HepG2 (cell line): Measurements from ENCODE around the gene TSHZ2. TPM values are rescaled to one million over a fixed set of nuclear protein-coding genes. Genes with fewer than 3 reads are reported as not detected.

Experiments used
- ATF7 ChIP-seq, 2 experiments: fragments of 450-650 bp in 1 of 2; sonication (generic) in 1 of 2; formaldehyde crosslinking in 1 of 2; IDR thresholded peaks; 2 replicates each; pipeline versions ENCODE4 v1.4.0 to v1.6.1; 2016 to 2020; ENCODE audit warnings: antibody characterized with exemption in 1 of 2, mild to moderate bottlenecking in 1 of 2, missing genetic modification reagents in 1 of 2
- HMG20B ChIP-seq: conservative IDR thresholded peaks from 2 replicates; pipeline ENCODE4 v1.6.1; 2016; ENCODE audit warnings: missing genetic modification reagents, missing compliant biosample characterization
- TBL1XR1 ChIP-seq: fragments of 150-350 bp; IDR thresholded peaks from 2 replicates; pipeline ENCODE4 v1.6.1; 2014; ENCODE audit warnings: borderline replicate concordance, low read length; ENCODE audit not compliant: partially characterized antibody
- ZNF224 ChIP-seq: sonication (generic); formaldehyde crosslinking; IDR thresholded peaks from 2 replicates; pipeline ENCODE4 v1.5.0; 2020; ENCODE audit warnings: mild to moderate bottlenecking, missing genetic modification reagents
- ZNF7 ChIP-seq: IDR thresholded peaks from 2 replicates; pipeline ENCODE4 v1.6.1; 2016; ENCODE audit warnings: missing biosample characterization, missing genetic modification reagents
- ZNF780A ChIP-seq: sonication (generic); formaldehyde crosslinking; IDR thresholded peaks from 2 replicates; pipeline ENCODE4 v1.8.0; 2022; ENCODE audit warnings: mild to moderate bottlenecking, missing genetic modification reagents, moderate library complexity
- polyA plus RNA-seq, 8 experiments: library from polyadenylated mRNA; depleted of rRNA in 3 of 8; stranded (reverse) in 7 of 8; unstranded in 1 of 8; fragments of >200 nt; fragmentation: Illumina TruSeq in 4 of 8; extraction: Trizol in 4 of 8; gene quantifications; 2 replicates each; pipeline versions ENCODE4 v1.2.1 to v1.2.3, GENCODE V29; 2011 to 2016; ENCODE audit warnings: low read depth in 4 of 8, missing spikeins in 1 of 8, mixed read lengths in 1 of 8; ENCODE audit not compliant: insufficient read depth in 1 of 8
- total RNA-seq, 5 experiments: library from RNA; depleted of rRNA; stranded (reverse); fragments of >200 nt; fragmentation: Illumina TruSeq; extraction: Trizol; gene quantifications; 2 replicates each; pipeline ENCODE4 v1.2.3, GENCODE V29; 2016; ENCODE audit warnings: low read depth in 1 of 5
- TF ChIP-seq, protein P1 (sequence below): sonication (generic); formaldehyde crosslinking; IDR thresholded peaks from 2 replicates; pipeline ENCODE4 v1.5.1; 2020; ENCODE audit warnings: mild to moderate bottlenecking, missing genetic modification reagents, borderline replicate concordance
- TF ChIP-seq, protein P2 (sequence below): sonication (generic); formaldehyde crosslinking; IDR thresholded peaks from 2 replicates; pipeline ENCODE4 v1.8.1; 2023; ENCODE audit warnings: mild to moderate bottlenecking, moderate library complexity, missing genetic modification reagents
- TF ChIP-seq, protein P3 (sequence below): sonication (generic); formaldehyde crosslinking; IDR thresholded peaks from 2 replicates; pipeline ENCODE4 v1.5.0; 2020; ENCODE audit warnings: missing genetic modification reagents, mild to moderate bottlenecking, borderline replicate concordance

The TSHZ2 gene
- total and polyA plus RNA-seq, 2 of the 13 experiments (the other 11 are each of a cell fraction or from before 2014, with no cell fraction given): 0.01 TPM; not detected in 1

DNA sequence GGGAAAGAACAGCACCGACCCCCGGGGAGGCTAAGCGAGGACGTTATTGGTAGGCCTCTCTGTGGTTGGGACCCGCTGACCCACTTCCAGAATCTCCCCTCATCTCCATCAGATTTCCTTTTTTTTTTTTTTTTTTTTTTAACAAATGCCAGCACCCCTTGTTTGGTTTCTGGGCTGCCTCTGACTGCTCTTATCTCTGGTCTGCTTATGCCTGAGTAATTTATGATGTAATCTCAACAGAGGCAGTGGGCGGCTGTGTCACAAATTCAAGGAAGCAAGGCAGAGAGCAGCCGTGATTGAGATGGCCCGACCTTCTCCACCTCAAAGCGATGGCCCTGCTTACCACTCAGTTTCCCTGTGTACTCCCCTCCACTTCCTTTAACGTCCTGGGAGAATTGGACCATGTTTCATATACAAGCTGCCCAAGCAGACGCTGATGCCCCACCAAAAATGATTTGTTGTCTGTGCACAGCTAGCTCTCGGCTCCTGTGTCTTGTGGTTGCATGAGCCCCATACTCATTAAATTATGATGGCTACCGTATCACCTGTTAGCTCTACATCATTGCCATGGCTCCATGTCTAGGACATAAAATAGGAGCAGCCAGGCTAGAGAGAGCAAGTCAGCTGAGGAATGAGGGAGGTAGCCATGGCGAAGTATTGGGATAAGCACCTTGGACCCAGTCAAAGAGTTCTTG, 523.4 kb downstream of the TSHZ2 start (continued):
- TF ChIP-seq, protein P1, sequence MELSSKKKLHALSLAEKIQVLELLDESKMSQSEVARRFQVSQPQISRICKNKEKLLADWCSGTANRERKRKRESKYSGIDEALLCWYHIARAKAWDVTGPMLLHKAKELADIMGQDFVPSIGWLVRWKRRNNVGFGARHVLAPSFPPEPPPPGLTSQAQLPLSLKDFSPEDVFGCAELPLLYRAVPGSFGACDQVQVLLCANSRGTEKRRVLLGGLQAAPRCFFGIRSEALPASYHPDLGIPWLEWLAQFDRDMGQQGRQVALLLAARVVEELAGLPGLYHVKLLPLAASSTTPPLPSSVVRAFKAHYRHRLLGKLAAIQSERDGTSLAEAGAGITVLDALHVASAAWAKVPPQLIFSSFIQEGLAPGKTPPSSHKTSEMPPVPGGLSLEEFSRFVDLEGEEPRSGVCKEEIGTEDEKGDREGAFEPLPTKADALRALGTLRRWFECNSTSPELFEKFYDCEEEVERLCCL: no peak
- TF ChIP-seq, protein P2, sequence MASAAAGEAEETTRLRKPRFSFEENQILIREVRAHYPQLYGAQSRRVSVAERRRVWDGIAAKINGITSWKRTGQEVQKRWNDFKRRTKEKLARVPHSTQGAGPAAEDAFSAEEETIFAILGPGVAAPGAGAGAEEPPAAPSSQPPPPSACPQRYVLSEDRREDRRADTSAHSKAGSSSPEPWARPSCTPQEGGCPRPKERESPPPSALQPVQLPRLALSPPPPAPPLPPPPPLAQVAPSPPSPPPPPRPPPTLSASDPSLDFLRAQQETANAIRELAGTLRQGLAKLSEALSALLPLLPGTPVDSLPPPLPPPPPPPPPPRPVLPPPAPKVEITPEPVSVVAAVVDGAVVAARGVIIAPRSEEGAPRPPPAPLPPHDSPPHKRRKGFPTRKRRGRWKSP (CRISPR knock-in tag): no peak
- no peak for TF ChIP-seq ZNF7 (CRISPR knock-in tag)
- TF ChIP-seq ATF7 (IDR thresholded peaks at IDR 0.05): peak; percentile 30; the same call in 1 of the 2 replicates
- TF ChIP-seq ATF7 (CRISPR knock-in tag; IDR thresholded peaks at IDR 0.05): no peak
- no peak for TF ChIP-seq TBL1XR1
- no peak for TF ChIP-seq HMG20B (CRISPR knock-in tag)
- TF ChIP-seq ZNF780A (CRISPR knock-in tag): no peak
- TF ChIP-seq, protein P3, sequence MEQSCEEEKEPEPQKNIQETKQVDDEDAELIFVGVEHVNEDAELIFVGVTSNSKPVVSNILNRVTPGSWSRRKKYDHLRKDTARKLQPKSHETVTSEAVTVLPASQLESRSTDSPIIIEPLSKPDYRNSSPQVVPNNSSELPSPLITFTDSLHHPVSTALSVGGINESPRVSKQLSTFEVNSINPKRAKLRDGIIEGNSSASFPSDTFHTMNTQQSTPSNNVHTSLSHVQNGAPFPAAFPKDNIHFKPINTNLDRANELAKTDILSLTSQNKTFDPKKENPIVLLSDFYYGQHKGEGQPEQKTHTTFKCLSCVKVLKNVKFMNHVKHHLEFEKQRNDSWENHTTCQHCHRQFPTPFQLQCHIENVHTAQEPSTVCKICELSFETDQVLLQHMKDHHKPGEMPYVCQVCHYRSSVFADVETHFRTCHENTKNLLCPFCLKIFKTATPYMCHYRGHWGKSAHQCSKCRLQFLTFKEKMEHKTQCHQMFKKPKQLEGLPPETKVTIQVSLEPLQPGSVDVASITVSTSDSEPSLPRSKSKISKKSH (CRISPR knock-in tag): no peak
- TF ChIP-seq ZNF224: no peak
